PC-3 (cell line): Measurements from ENCODE around the gene PGA5. TPM values are rescaled to one million over a fixed set of nuclear protein-coding genes. Genes with fewer than 3 reads are reported as not detected.

Experiments used
- ATAC-seq: fragments of 200-7000 bp; cut with Tn5 transposase; 2 replicates; pipeline ENCODE4 v1.9.1; 2020; ENCODE audit warnings: mild to moderate bottlenecking, moderate library complexity
- BruUV-seq: library from RNA; stranded (reverse); fragments of 400-500 nt; replicated peaks from 2 replicates; lab custom pipeline; 2021; lab: Mats Ljungman, UMichigan
- CTCF ChIA-PET: fragments of 300-600 bp; sonication (Branson Sonifier 250); formaldehyde crosslinking; loops from one replicate; lab custom pipeline; 2022; ENCODE audit warnings: antibody characterized with exemption; lab: Charles Lee
- POLR2A ChIA-PET: fragments of 300-600 bp; sonication (Branson Sonifier 250); formaldehyde crosslinking; loops from one replicate; lab custom pipeline; 2022; ENCODE audit warnings: antibody characterized with exemption; ENCODE audit not compliant: unreplicated experiment; lab: Charles Lee
- DNase-seq: peaks from one replicate; pipeline ENCODE4 v3.0.0-alpha.2; 2015
- H2AFZ ChIP-seq: fragments of 300-600 bp; sonication (generic); 2 replicates; pipeline ENCODE4 v1.6.0; 2016; ENCODE audit warnings: antibody characterized with exemption, low read length
- H3F3A ChIP-seq: fragments of 300-600 bp; sonication (generic); one replicate; pipeline ENCODE4 v1.6.0; 2017; ENCODE audit warnings: antibody characterized with exemption, low read length, control low read depth, mild to moderate bottlenecking; ENCODE audit not compliant: unreplicated experiment
- H3K27ac ChIP-seq: fragments of 300-600 bp; sonication (generic); 2 replicates; pipeline ENCODE4 v1.5.1; 2016; ENCODE audit warnings: mild to moderate bottlenecking, low read length
- H3K27me3 ChIP-seq: fragments of 300-600 bp; sonication (generic); 2 replicates; pipeline ENCODE4 v1.6.1; 2016; ENCODE audit warnings: low read length, mixed read lengths
- H3K36me3 ChIP-seq: fragments of 300-600 bp; sonication (generic); 2 replicates; pipeline ENCODE4 v1.6.1; 2016; ENCODE audit warnings: low read depth, mixed run types, low read length, mixed read lengths
- H3K4me1 ChIP-seq: fragments of 300-600 bp; sonication (generic); 2 replicates; pipeline ENCODE4 v1.5.1; 2016; ENCODE audit warnings: low read length; ENCODE audit not compliant: insufficient read depth
- H3K4me2 ChIP-seq: fragments of 300-600 bp; sonication (generic); 2 replicates; pipeline ENCODE4 v1.6.0; 2016; ENCODE audit warnings: low read length
- H3K4me3 ChIP-seq: fragments of 300-600 bp; sonication (generic); 2 replicates; pipeline ENCODE4 v1.5.1; 2016; ENCODE audit warnings: mild to moderate bottlenecking, low read length, mixed read lengths
- H3K79me2 ChIP-seq: fragments of 300-600 bp; sonication (generic); 2 replicates; pipeline ENCODE4 v1.6.1; 2017; ENCODE audit warnings: low read length, mixed read lengths
- H3K9ac ChIP-seq: fragments of 300-600 bp; sonication (generic); 2 replicates; pipeline ENCODE4 v1.6.0; 2016; ENCODE audit warnings: mild to moderate bottlenecking, low read length
- H3K9me2 ChIP-seq: fragments of 300-600 bp; sonication (generic); replicated peaks from 2 replicates; pipeline ENCODE4 v1.6.1; 2016; ENCODE audit warnings: mixed run types, low read length, mixed read lengths
- H3K9me3 ChIP-seq: fragments of 300-600 bp; sonication (generic); 2 replicates; pipeline ENCODE4 v1.6.1; 2016; ENCODE audit warnings: low read length, mixed read lengths
- H4K20me1 ChIP-seq: fragments of 300-600 bp; sonication (generic); 2 replicates; pipeline ENCODE4 v1.6.1; 2016; ENCODE audit warnings: low read length, mixed read lengths
- CTCF ChIP-seq: fragments of 300-600 bp; sonication (generic); conservative IDR thresholded peaks from 2 replicates; pipeline ENCODE4 v1.5.1; 2017; ENCODE audit warnings: antibody characterized with exemption, low read depth, mild to moderate bottlenecking, low read length
- EZH2 ChIP-seq: fragments of 300-600 bp; sonication (generic); IDR thresholded peaks from one replicate; pipeline ENCODE4 v1.6.1; 2017; ENCODE audit warnings: antibody characterized with exemption, mild to moderate bottlenecking, low read length; ENCODE audit not compliant: unreplicated experiment
- EZH2phosphoT487 ChIP-seq: fragments of 300-600 bp; sonication (generic); IDR thresholded peaks from 2 replicates; pipeline ENCODE4 v1.6.1; 2018; ENCODE audit warnings: mild to moderate bottlenecking, antibody characterized with exemption, low read length, borderline replicate concordance
- intact Hi-C: fragments of 100-400 bp; cut with micrococcal nuclease; formaldehyde crosslinking; loops from 2 replicates; pipeline ENCODE4 v1.9.0; 2023
- total RNA-seq: library from RNA; depleted of rRNA; stranded (reverse); fragments of >200 nt; gene quantifications from 2 replicates; pipeline ENCODE4 v1.2.3, GENCODE V29; 2014

Gene PGA5
- total RNA-seq, 1 experiment from 2014 or later = not detected

DNA sequence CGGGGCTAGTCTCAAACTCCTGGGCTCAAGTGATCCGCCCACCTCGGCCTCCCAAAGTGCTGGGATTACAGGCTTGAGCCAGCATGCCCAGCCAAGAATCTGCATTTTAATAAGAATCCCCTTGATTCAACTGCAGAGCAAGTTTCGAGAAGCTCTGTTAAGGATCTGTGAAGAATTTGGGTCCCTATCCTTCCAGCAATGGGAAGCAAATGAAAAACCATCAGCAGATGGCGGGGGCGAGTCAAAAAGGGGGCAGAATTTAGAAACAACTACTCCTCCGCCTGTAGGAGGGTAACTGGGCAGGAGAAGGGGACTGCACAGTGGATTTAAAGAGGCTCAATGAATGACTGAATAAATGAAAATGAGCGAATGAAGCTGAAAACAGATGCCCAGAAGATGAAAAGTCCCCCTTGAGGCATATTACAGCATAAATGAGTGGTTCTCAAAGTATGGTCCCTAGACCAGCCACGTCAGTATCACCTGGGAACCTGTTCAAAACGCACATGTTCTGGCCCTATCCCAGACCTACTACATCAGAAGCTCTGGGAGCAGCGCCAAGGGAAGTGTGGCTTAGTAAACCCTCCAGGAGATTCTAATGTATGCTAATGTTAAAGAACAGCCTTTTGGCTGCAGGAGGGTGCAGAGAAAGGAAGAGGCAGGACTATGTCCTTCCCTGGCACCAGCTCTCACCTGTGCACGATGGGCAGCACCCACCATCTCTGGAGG, 39.1 kb downstream of the PGA5 start:
- H3K4me1 ChIP-seq = peaks cover 15% of the 10 kb centered on the region
- H3K9me3 ChIP-seq = no peaks in the 10 kb centered on the region
- peak overlapping the region; percentile 31 for H3K27ac ChIP-seq
- no peaks in the 10 kb centered on the region for H3F3A ChIP-seq
- TF ChIP-seq CTCF (peak; percentile 44; the same call in 1 of the 2 replicates), EZH2phosphoT487 (no peak)
- POLR2A ChIA-PET = no interaction called here
- no peaks in the 10 kb centered on the region for H3K36me3 ChIP-seq
- H3K4me2 ChIP-seq = peak overlapping the region; percentile 17; the same call in 1 of the 2 replicates
- BruUV-seq = no TSS peak
- H3K9me2 ChIP-seq = no peaks in the 10 kb centered on the region
- CTCF ChIA-PET = interaction anchor here (0.7 kb wide), 2 partner anchors 113 to 144 kb away, joined by 3 read pairs; no protein-coding TSS in a partner anchor
- H3K79me2 ChIP-seq = no peaks in the 10 kb centered on the region
- intact Hi-C loops = no loop called here
- no peak overlapping the region for H3K9ac ChIP-seq
- H3K4me3 ChIP-seq = no peak overlapping the region
- H4K20me1 ChIP-seq = no peaks in the 10 kb centered on the region
- no peak overlapping the region for H2AFZ ChIP-seq
- ATAC-seq (peak; percentile 70), DNase-seq (peak; percentile 97)
- no peaks in the 10 kb centered on the region for H3K27me3 ChIP-seq

GRCh38 chr11:61280883-61281580, 40.1 kb downstream of the PGA5 start:
- POLR2A ChIA-PET = no interaction called here
- H2AFZ ChIP-seq = no peak overlapping the region

More at GRCh38 chr11:61280883-61281580, 40.1 kb downstream of the PGA5 start:
- no peak overlapping the region for H3K9ac ChIP-seq
- H3K4me2 ChIP-seq = no peak overlapping the region
- no peak for DNase-seq
- no peaks in the 10 kb centered on the region for H3F3A ChIP-seq
- H4K20me1 ChIP-seq = no peaks in the 10 kb centered on the region
- peaks cover 15% of the 10 kb centered on the region for H3K4me1 ChIP-seq
- ATAC-seq = no peak
- intact Hi-C loops = no loop called here
- no peak overlapping the region for H3K27ac ChIP-seq
- CTCF ChIA-PET = no interaction called here
- H3K36me3 ChIP-seq = no peaks in the 10 kb centered on the region
- H3K27me3 ChIP-seq = no peaks in the 10 kb centered on the region
- no peaks in the 10 kb centered on the region for H3K79me2 ChIP-seq
- TF ChIP-seq CTCF (no peak), EZH2phosphoT487 (no peak), EZH2 (no peak)
- BruUV-seq = no TSS peak
- no peak overlapping the region for H3K4me3 ChIP-seq
- H3K9me3 ChIP-seq = no peaks in the 10 kb centered on the region
- H3K9me2 ChIP-seq = no peaks in the 10 kb centered on the region
